Stimulated activated CD4-positive, alpha-beta T cell treated with anti-CD3 and anti-CD28 coated beads, TNF-alpha, amount 100 ng/mL, for 24 hours (primary cell): Measurements from ENCODE around the gene GTF3C1.

ENCODE experiments used
- DNase-seq, 3 experiments: peaks; one replicate each; pipeline ENCODE4 v3.0.0-alpha.2; 2020; ENCODE audit warnings: low read depth in 3 of 3

GTF3C1 gene

DNA sequence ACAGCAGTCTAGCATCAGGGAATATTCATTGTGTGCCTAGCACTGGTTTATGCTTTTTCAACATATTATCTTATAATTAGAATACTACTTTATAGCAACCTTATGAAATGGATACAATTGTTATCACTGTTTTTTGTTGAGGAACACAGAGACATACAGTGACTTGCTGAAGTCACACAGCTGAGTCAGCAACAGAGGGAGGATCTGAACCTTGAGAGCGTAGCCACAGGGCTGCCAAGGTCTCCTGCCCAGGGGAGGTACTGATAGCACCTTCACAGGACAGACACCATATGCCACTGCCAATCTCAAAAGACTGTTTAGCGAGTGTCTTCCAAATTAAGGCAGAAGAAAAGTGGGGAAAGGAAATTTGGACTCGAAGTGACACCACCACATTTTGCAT lies 63.0 kb downstream of the GTF3C1 start:
- no peak for DNase-seq

GRCh38 chr16:27486344-27486743 lies 63.4 kb downstream of the GTF3C1 start:
- DNase-seq: no peak

GRCh38 chr16:27485811-27486210 lies 63.9 kb downstream of the GTF3C1 start:
- DNase-seq: no peak

DNA sequence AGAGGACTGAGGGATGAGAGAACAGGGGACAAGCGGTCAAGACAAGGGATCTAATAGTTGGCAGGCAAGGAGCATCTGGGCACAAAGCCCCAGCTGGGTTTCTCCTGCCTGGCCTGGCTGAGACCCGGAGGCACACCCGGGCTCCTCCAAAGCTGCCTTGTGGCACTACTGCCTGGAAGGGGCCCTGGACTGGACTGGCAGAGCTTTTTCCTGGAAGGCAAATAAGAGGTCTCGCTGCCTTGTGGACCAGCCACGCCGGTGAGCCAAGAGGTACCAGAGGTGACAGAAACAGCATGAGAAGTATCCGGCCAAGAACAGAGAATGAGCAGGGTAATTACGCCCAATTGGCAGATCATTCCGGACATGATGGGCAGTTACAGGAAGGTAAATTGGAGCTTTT lies 64.6 kb downstream of the GTF3C1 start:
- DNase-seq: no peak

GRCh38 chr16:27483624-27484023 lies 66.1 kb downstream of the GTF3C1 start:
- no peak for DNase-seq

DNA sequence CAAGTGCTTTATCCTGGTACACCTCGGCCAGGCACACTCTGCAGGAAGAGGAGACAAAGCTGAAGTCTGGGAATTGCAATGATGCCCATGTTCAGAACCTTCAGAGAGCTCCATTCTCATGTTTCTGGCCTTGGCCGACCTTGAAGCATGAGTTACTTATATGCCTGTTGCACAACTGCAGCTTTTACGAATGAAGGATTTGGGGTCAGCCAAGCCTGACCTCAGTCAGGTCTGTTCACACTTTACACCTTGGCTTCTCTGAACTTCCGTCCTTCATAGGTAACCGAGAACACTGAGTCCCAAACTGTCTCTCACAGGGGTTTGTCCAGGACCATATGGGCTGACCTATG lies 66.7 kb downstream of the GTF3C1 start:
- no peak for DNase-seq

DNA sequence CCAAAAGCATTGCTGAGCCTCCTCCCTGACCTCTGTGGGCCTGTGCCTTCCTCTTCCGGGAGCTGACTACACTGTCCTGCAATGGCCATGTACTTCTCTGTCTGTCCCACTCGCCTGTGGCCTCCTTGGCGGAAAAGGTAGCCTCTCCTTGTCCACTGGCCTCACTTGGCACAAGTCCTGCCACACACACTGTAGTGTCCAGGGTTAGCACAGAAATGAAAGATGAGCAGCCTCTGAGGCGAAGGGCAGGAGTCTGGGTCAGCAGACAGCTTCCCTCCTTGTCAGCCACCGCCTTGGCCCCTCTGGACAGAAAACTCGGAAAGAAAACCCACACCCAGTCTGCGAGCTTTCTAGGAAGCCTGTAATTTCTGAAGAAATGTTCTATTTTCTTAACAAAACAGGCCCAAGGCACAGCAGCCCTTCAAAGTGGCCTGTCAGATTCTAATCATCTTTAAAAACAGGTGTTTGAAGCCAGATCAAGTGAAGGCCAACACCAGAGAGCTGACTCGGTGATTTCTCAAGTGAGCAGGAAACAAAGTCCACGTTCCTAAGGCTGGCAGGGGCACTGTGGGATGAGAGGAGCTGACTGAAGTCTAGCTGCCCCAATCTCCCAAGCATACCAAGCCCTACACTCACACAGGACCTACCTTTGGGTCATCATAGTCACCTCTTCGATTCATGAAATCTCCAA lies 67.2 kb downstream of the GTF3C1 start:
- no peak for DNase-seq

GRCh38 chr16:27481282-27481934 lies 68.3 kb downstream of the GTF3C1 start:
- DNase-seq: no peak

- DNase-seq: no peak
Observed at GRCh38 chr16:27480761-27481160, 69.0 kb downstream of the GTF3C1 start.

DNA sequence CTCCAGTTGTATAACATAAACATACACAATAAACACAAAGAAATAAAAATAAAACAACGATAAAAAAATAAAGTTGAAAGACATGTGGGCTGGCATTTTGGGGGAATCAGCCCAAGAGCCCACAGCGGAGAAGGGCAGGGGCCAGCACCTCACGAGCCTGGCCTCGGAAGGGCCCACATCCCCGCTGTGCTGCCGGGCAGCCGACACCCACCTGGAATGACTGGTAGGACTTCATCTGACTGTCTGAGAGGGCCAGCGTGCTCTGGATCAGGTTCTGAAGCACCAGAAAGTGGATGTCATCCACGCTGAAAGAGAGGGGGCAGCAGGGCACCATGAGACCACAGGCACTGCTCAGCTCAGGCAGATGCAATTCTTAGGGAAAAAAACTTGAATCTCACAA lies 73.5 kb downstream of the GTF3C1 start:
- DNase-seq: no peak

DNA sequence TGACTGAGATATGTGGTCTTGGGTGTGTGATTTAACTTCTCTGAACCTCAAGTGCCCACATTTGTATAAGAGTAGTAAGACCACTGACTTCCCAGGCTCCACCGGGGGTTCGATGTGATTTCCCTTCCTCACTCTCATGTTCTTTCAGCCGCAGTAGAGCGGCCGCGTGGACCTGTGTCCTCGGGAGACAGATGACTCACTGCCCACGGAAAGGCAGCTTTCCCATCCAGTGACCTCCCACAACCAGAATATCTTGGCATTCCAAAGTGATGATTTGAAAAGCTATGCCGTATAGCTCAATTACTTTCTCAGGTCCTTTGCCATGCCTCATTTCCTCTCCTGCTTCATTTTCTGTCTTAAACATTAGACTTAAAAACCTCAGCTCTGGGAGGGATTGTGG lies 74.2 kb downstream of the GTF3C1 start:
- DNase-seq: no peak

- DNase-seq: no peak
Observed at GRCh38 chr16:27474921-27475320, 74.8 kb downstream of the GTF3C1 start.

- DNase-seq: no peak
Observed at GRCh38 chr16:27474041-27474440, 75.7 kb downstream of the GTF3C1 start.

GRCh38 chr16:27473101-27473900 lies 76.4 kb downstream of the GTF3C1 start:
- no peak for DNase-seq

DNA sequence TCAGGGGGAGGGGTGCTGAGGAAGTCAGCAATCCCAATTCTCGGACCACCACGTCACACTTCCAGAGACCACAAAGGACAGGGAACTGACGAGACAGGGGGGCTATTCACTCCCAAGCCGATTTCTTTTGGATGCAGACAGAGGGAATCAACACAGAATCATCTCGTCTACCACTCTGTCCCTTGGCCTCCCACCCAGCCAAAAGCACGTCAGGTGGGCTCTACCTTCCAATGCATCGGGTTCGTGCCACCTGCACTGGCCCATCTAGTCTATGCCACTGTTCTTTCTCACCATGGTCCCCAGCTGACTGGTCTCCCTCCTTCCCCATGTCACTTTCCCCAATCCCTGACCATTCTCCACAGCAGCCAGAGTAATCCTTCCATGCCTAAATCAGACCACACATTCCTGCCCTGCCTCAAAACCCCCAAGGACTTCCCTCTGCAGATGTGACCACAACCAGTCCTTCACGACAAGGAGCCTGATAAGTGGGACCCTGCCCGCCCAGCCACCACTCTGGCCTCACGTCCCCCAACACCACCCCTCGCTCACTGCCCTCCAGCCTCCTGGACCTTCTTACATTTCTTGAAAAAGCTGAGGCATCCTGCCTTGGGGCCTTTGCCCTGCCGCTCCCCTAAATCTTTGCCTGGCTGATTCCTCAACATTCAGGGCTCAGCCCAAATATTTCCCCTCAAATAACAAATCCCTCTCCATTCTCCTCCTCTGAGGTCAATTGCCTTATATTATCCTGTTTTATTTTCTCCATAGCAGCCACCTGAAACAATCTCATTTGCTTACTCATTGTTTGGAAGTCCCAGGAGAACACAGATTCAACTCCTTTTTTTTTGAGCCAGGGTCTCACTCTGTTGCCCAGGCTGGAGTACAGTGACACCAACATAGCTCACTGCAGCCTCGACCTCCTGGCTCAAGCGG lies 77.4 kb downstream of the GTF3C1 start:
- no peak for DNase-seq

DNA sequence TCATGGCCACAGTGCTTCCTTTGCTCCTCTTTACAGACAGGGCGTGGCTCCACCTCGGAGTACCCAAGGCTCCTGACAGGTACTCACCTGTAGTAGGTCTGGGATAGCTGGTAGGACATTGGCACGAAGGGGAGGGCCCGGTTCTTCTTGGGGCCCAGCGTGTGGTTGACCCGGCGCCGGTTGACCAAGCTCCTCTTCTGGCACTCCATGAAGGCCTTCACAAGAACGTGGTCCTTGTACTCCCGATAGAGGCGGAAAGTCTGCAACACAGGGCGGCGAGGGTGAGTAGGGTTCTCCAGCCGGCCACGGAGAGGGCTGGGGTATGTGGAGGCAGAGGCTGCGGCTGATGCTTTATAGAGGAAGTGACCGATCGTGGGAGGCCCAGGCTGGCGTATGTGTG lies 78.1 kb downstream of the GTF3C1 start:
- no peak for DNase-seq

GRCh38 chr16:27470567-27471431 lies 78.9 kb downstream of the GTF3C1 start:
- DNase-seq: no peak

DNA sequence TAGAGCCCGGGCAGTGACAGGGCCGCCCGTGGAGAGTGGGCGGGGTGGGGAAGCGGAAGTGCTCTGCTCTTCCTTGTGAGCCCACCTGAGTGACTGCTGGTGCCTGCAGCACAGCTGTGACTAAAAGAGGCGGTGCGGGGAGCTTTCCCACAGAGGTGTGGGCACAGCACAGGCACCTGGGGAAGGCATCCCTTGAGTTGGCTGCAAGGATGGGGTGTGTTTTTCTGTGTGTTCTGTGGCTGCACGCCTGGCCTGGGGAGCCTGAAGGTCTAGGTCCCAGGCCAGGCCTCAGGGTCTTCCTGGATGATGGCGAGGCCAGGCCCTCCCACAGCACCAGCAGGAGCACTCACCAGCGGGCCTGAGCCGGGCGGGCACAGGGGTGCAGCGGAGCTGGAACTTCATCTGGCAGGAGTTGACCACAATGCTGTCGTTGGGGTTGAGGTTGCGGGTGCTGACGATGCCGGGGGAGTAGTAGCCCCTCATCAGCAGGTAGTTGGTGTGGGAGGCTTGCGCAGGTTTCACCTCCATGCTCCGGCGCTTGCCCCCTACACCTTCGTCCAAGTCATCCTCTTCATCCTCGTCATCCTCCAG lies 80.7 kb downstream of the GTF3C1 start:
- no peak for DNase-seq

GRCh38 chr16:27465483-27465879 lies 84.2 kb downstream of the GTF3C1 start:
- DNase-seq: no peak

- no peak for DNase-seq
Observed at GRCh38 chr16:27464626-27465482, 84.9 kb downstream of the GTF3C1 start.
